DMS 273 treated with DMSO at 0.1 percent for 48 hours (cell line): ENCODE data around the gene ZNF611.
"Not testable (repeated sequence)": the region's sequence is repeated elsewhere in the genome, so short reads cannot be mapped to it uniquely, and the experiment has no call there.

Experiments
- DNase-seq: peaks from one replicate; lab custom pipeline; 2025; lab: John Stamatoyannopoulos, UW

ZNF611 gene

DNA sequence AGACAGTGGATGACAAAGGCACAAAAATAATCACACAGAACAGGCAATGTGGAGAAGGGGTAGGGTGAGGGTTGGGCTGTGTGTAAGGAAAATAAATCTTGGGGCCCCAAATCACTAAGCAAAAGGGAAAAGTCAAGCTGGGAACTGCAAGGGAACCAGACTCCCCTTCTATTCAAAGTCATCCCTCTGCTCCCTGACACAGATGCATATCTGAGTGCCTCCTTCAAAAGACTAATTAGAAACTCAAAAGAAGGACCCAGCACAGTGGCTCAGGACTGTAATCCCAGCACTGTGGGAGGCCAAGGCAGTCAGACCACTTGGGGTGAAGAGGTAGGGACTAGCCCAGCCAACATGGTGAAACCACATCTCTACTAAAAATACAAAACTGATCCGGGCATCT is 18.3 kb downstream of the ZNF611 start:
- no peak for DNase-seq

GRCh38 chr19:52715902-52716301 is 18.9 kb downstream of the ZNF611 start:
- DNase-seq, result not testable (repeated sequence)

GRCh38 chr19:52715330-52715729 is 19.5 kb downstream of the ZNF611 start:
- DNase-seq, result not testable (repeated sequence)

DNA sequence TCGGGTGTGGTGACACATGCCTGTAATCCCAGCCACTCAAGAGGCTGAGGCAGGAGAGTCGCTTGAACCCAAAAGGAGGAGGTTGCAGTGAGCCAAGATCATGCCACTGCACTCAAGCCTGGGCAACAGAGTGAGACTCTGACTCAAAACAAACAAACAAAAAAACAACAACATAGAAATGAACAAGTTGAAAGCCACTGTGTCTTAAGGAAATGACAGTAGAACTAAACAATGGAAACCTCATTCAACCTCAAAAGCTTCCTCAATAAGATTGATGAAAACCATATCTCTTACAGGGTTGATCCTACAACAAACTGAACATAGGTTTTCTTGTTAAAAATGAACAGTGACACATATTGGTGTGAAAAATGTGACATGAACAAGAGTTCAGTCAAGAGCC is 21.8 kb downstream of the ZNF611 start:
- not testable (repeated sequence) for DNase-seq

DNA sequence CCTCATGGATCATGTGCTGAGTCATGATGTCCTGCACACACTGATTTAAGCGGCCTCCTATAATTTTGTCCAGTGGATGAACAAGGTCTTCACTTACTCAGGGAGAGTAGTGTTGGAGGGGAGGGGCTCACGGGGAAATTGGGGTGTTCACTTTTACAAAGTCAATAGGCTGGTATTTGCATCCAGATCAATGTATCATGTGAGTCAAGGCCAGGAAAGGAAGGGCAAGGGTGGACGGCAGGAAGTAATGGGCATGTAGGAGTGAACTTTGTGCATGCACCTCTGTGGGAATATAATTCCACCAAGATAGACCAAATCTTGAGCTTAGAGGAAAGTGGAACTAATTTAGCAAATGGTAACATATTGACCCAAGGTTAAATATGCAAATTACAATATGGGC is 23.2 kb downstream of the ZNF611 start:
- not testable (repeated sequence) for DNase-seq

DNA sequence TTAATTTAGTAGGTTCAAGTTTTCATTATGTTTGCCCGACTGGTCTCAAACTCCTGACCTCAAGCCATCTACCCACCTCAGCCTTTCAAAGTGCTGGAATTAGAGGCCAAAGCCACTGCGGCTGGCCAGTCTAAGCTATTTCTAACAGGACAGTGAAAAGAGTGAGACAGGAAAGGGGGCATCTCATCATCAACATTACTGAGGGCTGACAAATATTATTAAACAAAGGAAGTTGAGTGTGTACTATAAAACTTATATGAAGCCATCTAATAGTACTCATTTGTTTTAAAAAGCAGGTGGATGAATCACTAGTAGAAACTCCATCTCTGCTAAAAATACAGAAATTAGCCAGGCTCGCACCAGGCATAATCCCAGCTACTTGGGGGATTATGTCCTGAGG is 24.3 kb downstream of the ZNF611 start:
- DNase-seq, result no peak

- not testable (repeated sequence) for DNase-seq
Measured at GRCh38 chr19:52705615-52706014, 29.2 kb downstream of the ZNF611 start.

DNA sequence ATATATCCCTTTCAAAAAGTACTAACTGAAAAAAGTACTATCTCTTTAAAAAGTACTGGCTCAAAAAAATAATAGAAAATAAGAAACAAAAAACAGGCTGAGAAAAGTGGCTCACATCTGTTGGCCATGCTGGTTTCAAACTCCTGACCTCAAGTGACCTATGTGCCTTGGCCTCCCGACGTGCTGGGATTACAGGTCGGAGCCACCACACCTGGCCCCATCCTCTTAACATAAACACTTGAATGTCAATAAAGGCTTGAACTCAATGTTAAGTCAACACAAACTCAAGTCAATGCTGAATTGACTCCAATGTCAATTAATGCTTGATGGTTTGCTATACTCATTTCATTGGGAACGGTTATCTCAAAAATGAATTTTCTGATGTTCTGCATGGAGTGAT is 30.9 kb downstream of the ZNF611 start:
- DNase-seq, result no peak

DNA sequence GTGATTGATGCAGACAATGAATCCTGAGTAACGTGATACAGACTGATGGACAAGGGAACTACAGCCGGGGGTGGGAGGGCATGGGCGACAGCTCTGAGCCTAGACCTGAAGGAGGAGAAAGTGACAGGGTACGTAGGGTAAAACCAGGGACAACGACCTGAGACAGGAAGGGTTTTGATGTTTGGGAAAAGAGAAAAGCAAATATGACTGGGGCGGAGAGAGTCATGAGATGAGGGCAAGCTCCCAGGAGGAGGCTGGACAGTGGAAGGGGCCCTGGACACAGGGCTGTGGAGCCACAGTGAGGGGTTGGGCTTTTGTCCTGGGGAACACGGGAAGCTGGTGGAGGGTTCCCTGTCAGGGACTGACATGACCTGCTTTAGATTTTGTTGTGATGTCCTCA is 34.2 kb downstream of the ZNF611 start:
- DNase-seq, result no peak

GRCh38 chr19:52699555-52699954 is 35.3 kb downstream of the ZNF611 start:
- DNase-seq, result not testable (repeated sequence)

DNA sequence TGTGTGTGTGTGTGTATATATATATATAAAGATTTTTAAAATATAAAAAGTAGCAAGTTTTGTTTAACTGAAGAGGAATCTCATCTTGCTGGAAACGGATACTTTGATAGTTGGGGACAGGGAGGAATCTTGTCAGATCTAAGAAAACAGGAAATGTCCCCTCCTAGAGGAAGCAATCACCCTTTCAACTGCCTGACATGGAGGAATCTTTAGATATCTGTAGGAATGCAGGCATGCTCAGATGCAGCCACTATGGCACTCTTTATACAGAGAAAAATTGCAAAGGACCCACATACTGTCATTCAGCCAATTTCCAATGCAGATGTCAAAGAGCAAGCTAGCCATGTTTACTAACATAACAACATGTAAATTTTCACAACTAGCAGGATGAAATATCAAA is 38.8 kb downstream of the ZNF611 start:
- no peak for DNase-seq

- no peak for DNase-seq
Measured at GRCh38 chr19:52694921-52695320, 39.9 kb downstream of the ZNF611 start.

GRCh38 chr19:52694281-52694680 is 40.6 kb downstream of the ZNF611 start:
- not testable (repeated sequence) for DNase-seq

GRCh38 chr19:52692431-52693008 is 42.3 kb downstream of the ZNF611 start:
- no peak for DNase-seq

DNA sequence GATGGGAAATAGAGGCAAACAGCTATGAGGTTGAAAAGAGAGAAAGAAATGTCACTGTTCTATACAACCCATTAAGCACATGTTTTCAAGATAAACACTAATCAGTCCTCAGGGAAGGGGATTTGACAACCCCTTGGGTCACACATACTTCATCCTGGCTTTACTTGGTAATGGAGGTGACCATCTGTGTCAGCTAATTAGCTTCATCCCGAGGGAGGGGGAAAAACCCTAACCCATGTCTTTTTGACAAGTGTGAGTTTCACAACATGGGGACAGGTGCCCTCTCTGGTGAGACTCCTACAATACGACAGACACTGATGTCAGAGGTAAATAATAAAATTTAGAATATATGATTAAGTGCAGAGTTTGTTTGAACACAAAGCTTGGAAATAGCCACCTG is 43.1 kb downstream of the ZNF611 start:
- DNase-seq, result no peak

- no peak for DNase-seq
Measured at GRCh38 chr19:52691215-52691610, 43.6 kb downstream of the ZNF611 start.

GRCh38 chr19:52690369-52691214 is 44.3 kb downstream of the ZNF611 start:
- peak; percentile 47 for DNase-seq

- DNase-seq, result no peak
Measured at GRCh38 chr19:52689843-52690368, 44.9 kb downstream of the ZNF611 start.

DNA sequence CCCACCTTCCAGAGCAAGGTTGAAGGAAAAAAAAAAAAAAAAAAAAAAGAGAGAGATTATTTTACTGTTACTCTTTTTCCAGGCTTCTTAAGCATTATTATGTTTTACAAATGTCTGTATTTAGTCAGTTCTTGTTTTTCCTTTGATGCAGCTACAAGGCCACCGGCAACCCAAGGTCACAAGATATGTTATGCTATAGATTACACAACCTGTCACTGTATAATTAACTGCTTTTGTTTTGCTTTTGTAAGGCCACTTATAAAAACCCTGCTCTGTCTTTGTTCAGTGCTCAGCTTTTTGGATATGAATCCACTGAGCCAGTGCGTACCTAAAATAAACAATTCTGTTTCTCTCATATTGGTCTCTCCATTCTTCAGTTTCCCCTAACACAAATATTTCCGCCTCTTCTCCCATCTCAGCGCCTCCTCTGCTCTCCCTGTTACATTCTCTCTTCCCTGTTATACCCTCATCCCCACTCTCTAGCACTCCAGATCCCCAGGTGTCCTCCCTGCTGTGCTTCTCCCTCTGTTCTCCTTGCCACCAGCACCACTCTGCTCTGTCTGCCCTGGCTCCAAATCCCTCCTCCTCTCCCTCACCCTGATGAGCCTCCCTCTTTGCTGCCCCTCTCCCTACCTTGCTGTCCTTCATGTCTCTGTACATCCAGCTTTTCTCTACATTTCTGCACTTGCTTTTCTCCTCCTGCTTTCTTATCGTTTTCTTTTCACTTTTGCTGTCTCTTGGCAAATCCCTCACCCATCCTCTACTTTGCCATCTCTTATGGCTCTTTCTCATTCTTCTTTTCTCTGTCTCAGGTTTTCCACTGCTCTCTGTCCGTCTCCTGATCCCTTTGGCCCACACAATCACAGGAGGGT is 45.7 kb downstream of the ZNF611 start:
- DNase-seq, result not testable (repeated sequence)

DNA sequence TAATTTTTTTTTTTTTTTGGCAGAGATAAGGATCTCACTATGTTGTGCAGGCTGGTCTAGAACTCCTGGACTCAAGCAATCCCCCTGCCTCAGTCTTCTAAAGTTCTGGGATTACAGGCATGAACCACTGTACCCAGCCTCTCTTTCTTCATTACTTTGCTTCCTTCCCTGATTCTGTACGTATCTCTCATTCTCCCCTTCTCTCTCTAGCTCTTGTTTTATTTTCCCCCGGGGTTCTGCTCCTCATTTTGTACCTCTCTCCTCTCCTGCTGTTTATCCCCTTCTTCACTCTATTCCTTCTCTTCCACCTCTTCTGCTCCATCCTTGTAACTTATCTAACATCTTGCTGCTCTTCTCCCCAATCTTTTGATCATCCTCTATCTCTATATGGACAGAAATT is 46.5 kb downstream of the ZNF611 start:
- DNase-seq, result no peak

DNA sequence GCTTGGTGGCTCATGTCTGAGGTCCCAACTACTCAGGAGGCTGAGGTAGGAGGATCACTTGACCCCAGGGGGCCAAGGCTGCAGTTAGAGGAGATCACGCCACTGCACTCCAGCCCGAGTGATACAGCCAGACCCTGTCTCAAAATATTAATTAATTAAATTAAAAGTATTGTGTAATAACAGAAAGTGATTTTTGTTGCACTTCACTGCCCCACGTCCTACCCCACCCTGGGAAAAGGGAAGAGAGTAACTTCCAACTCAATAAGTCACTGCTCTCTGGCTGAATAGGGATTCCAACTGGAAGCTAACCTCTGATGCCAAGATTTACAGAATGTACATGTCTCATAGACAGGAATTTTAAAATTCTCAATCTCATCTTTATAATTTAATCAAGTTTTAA is 47.2 kb downstream of the ZNF611 start:
- DNase-seq, result no peak

- no peak for DNase-seq
Measured at GRCh38 chr19:52685811-52686210, 49.0 kb downstream of the ZNF611 start.
